ENCODE results near the gene MOSMO. TPM values are rescaled to one million over a fixed set of nuclear protein-coding genes. Genes with fewer than 3 reads are reported as not detected.
"Not testable (repeated sequence)": the region's sequence is repeated elsewhere in the genome, so short reads cannot be mapped to it uniquely, and the experiment has no call there.

The MOSMO gene
- total and polyA plus RNA-seq, 8 donors = 1.2 to 32.3 (median 7.7) TPM

GRCh38 chr16:22103441-22103840 is 95.5 kb downstream of the MOSMO start:
- Histone ChIP-seq H3K27ac (no peak overlapping the region), H3K27me3 (peaks cover 0 to 11% (median 0%) of the 10 kb centered on the region in 3 donors), H3K36me3 (no peaks in the 10 kb centered on the region), H3K4me3 (no peak overlapping the region), H3K4me1 (no peaks in the 10 kb centered on the region), H3K9me3 (no peaks in the 10 kb centered on the region)
- 67 to 100% (median 95%) methylated on average over 1 of the region's 1 CpG for WGBS, 5 donors
- intact Hi-C loops (cut with DNase I; ENCODE audit: low total_unique reads) = no loop called here
- no peak for TF ChIP-seq POLR2A (IDR thresholded peaks at IDR 0.05)
- TF ChIP-seq EP300 (IDR thresholded peaks at IDR 0.05) = no peak
- no peak for TF ChIP-seq POLR2AphosphoS5 (IDR thresholded peaks at IDR 0.05)
- TF ChIP-seq CTCF (IDR thresholded peaks at IDR 0.05) = no peak
- DNase-seq = no peak

GRCh38 chr16:22109258-22109898 is 101.5 kb downstream of the MOSMO start:
- 41 to 44% (median 43%) methylated on average over 4 of the region's 4 CpGs for WGBS, 5 donors
- Histone ChIP-seq H3K4me1 (no peaks in the 10 kb centered on the region), H3K27me3 (peaks cover 0 to 16% (median 0%) of the 10 kb centered on the region in 3 donors), H3K36me3 (no peaks in the 10 kb centered on the region), H3K9me3 (no peaks in the 10 kb centered on the region), H3K4me3 (no peak overlapping the region), H3K27ac (no peak overlapping the region)
- no peak for TF ChIP-seq CTCF (IDR thresholded peaks at IDR 0.05)
- TF ChIP-seq POLR2AphosphoS5 (IDR thresholded peaks at IDR 0.05) = no peak
- TF ChIP-seq EP300 (IDR thresholded peaks at IDR 0.05) = no peak
- TF ChIP-seq POLR2A (IDR thresholded peaks at IDR 0.05) = no peak
- intact Hi-C loops (cut with DNase I; ENCODE audit: low total_unique reads) = no loop called here
- no peak for DNase-seq

DNA sequence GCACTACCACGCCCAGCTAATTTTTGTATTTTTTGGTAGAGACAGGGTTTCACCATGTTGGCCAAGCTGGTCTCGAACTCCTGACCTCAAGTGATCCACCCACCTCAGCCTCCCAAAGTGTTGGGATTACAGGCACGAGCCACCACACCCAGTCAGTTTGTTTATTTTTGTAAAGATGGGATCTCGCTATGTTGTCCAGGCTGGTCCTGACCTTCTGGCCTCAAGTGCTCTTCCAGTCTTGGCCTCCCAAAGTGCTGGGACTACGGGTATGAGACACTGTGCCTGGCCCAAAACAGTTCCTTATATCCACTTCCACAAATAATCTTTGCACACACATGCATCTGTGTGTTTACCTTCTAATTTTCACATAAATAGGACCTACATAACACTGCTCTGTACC is 103.7 kb downstream of the MOSMO start:
- DNase-seq = not testable (repeated sequence)

DNA sequence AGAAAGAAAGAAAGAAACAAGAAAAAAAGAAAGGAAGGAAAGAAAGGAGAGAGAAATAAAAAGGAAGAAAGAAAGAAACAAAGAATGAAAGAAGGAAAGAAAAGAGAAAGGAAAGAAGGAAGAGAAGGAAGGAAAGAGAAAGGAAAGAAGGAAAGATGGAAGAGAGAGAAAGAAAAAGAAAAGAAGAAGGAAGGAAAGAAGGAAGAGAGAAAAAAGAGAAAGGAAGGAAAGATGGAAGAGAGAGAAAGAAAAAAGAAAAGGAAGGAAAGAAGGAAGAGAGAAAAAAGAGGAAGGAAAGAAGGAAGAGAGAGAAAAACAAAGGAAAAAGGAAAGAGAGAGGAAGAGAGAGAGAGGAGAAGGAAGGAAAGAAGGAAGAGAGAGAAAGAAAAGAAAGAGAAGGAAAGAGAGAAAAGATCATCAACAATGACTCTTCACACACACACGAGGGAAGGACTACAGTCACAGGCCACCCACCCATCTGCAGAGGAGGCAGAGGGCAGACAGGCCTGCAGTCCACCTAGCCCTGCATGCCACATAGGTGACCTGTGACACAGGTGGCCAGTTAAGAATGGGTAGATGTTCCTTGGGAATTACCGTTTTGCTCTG is 108.3 kb downstream of the MOSMO start:
- TF ChIP-seq CTCF (IDR thresholded peaks at IDR 0.05) = no peak
- TF ChIP-seq POLR2A (IDR thresholded peaks at IDR 0.05) = no peak
- TF ChIP-seq POLR2AphosphoS5 (IDR thresholded peaks at IDR 0.05) = no peak
- no peak for TF ChIP-seq EP300 (IDR thresholded peaks at IDR 0.05)
- H3K4me1 ChIP-seq = no peaks in the 10 kb centered on the region
- 66 to 85% (median 78%) methylated on average over 2 of the region's 2 CpGs for WGBS, 5 donors
- no peaks in the 10 kb centered on the region for H3K27me3 ChIP-seq
- intact Hi-C loops (cut with DNase I; ENCODE audit: low total_unique reads) = no loop called here
- no peaks in the 10 kb centered on the region for H3K36me3 ChIP-seq
- no peaks in the 10 kb centered on the region for H3K9me3 ChIP-seq
- no peak for DNase-seq
- no peak overlapping the region for H3K4me3 ChIP-seq
- H3K27ac ChIP-seq = no peak overlapping the region

More for the DNA sequence above, 103.7 kb downstream of the MOSMO start:
- H3K9me3 ChIP-seq; H3K36me3 ChIP-seq; H3K4me3 ChIP-seq; intact Hi-C loops (cut with DNase I; ENCODE audit: low total_unique reads); H3K4me1 ChIP-seq; H3K27ac ChIP-seq: not testable (repeated sequence)
- 51 to 74% (median 65%) methylated on average over 5 of the region's 5 CpGs for WGBS, 5 donors
- peaks cover 0 to 12% (median 0%) of the 10 kb centered on the region in 3 donors for H3K27me3 ChIP-seq

- DNase-seq = no peak
- H3K27me3 ChIP-seq = no peaks in the 10 kb centered on the region
- H3K27ac ChIP-seq = no peak overlapping the region
- no peak for TF ChIP-seq POLR2A (IDR thresholded peaks at IDR 0.05)
- TF ChIP-seq POLR2AphosphoS5 (IDR thresholded peaks at IDR 0.05) = no peak
- TF ChIP-seq CTCF (IDR thresholded peaks at IDR 0.05) = no peak
- no peak for TF ChIP-seq EP300 (IDR thresholded peaks at IDR 0.05)
- 55 to 76% (median 69%) methylated on average over 2 of the region's 2 CpGs for WGBS, 5 donors
- intact Hi-C loops (cut with DNase I; ENCODE audit: low total_unique reads) = no loop called here
- no peaks in the 10 kb centered on the region for H3K9me3 ChIP-seq
- H3K4me3 ChIP-seq = no peak overlapping the region
- no peaks in the 10 kb centered on the region for H3K36me3 ChIP-seq
- H3K4me1 ChIP-seq = no peaks in the 10 kb centered on the region
These were observed 109.7 kb downstream of the MOSMO start for GRCh38 chr16:22117609-22118008.

Measured in stomach (tissue), 9 donors.